SH-SY5Y (cell line): Measurements from ENCODE around the gene NUP133.

ENCODE experiments used
- GATA2 ChIP-seq: IDR thresholded peaks from 2 replicates; pipeline ENCODE4 v1.6.1; 2011; ENCODE audit warnings: mild to moderate bottlenecking, low read depth, low read length
- GATA3 ChIP-seq: IDR thresholded peaks from 2 replicates; pipeline ENCODE4 v1.6.1; 2011; ENCODE audit warnings: low read depth, mild to moderate bottlenecking, low read length, moderate library complexity

DNA sequence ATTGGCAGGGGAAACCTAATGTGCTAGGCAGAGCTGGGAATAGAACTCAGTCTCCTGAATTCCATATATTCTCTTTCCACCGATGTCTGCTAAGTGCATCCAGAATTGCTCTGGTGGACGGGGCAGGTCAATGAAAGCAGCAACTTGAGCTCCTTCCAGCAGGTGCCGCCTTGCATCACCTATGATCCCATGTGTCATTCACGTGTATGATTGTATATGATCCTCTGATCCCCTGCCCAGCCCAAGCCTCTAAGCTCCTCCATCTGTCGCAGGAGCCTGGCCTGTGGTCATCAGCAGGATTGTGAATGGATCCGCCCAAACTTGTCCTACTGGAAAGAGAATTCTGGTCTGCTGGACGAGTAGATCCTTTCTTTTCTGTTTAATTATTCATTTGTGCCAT lies 87.4 kb downstream of the NUP133 start:
- TF ChIP-seq GATA2, result no peak
- no peak for TF ChIP-seq GATA3
